ENCODE measurements around the gene INO80B.
A peak's percentile ranks its signal among the peaks of the same experiment; 100 is the strongest.
"Not testable (repeated sequence)": the region's sequence is repeated elsewhere in the genome, so short reads cannot be mapped to it uniquely, and the experiment has no call there.

Gene INO80B

GRCh38 chr2:74482801-74483674, 28.2 kb downstream of the INO80B start, which contains the start of the genes CCDC142 and TTC31:
Gene CCDC142 (minus strand): TSS chr2:74482998. CDS start chr2:74482837, 161 bp downstream.
Gene TTC31 (plus strand): TSS chr2:74483081. CDS start chr2:74483096, 15 bp downstream.
- Histone ChIP-seq H3K27ac (ENCODE audit: low read depth, low read length) (peak within 1 kb of the TSS; percentile 75), H2AFZ (ENCODE audit: low read length, unreplicated experiment) (peak within 1 kb of the TSS; percentile 90), H3K4me3 (ENCODE audit: low read depth, low read length) (peak within 1 kb of the TSS; percentile 94), H3K27me3 (ENCODE audit: insufficient read depth, low read length) (no peaks in the 10 kb centered on the region), H3K4me1 (ENCODE audit: control insufficient read depth, insufficient read depth, low read length, unreplicated experiment) (peaks cover 13% of the 10 kb centered on the region), H3K36me3 (ENCODE audit: insufficient read depth, low read length) (0 out of 2 replicates have a peak, but pooled peaks cover 8% of the 10 kb centered on the region), H3K79me2 (ENCODE audit: control insufficient read depth, insufficient read depth, low read length, unreplicated experiment) (peaks cover 34% of the 10 kb centered on the region)

- not testable (repeated sequence) for H3K27me3 ChIP-seq (ENCODE audit: insufficient read depth, low read length); H3K36me3 ChIP-seq (ENCODE audit: insufficient read depth, low read length); H3K27ac ChIP-seq (ENCODE audit: low read depth, low read length); H2AFZ ChIP-seq (ENCODE audit: low read length, unreplicated experiment)
- Histone ChIP-seq H3K79me2 (ENCODE audit: control insufficient read depth, insufficient read depth, low read length, unreplicated experiment) (peaks cover 34% of the 10 kb centered on the region), H3K4me3 (ENCODE audit: low read depth, low read length) (peak overlapping the region; percentile 94), H3K4me1 (ENCODE audit: control insufficient read depth, insufficient read depth, low read length, unreplicated experiment) (peaks cover 13% of the 10 kb centered on the region)
Observed at GRCh38 chr2:74483675-74484164, 28.8 kb downstream of the INO80B start.

GRCh38 chr2:74486141-74486540, 31.3 kb downstream of the INO80B start:
- no peak overlapping the region for H3K4me3 ChIP-seq (ENCODE audit: low read depth, low read length)
- H3K27me3 ChIP-seq (ENCODE audit: insufficient read depth, low read length), result no peaks in the 10 kb centered on the region
- no peaks in the 10 kb centered on the region for H3K36me3 ChIP-seq (ENCODE audit: insufficient read depth, low read length)
- no peak overlapping the region for H2AFZ ChIP-seq (ENCODE audit: low read length, unreplicated experiment)
- H3K4me1 ChIP-seq (ENCODE audit: control insufficient read depth, insufficient read depth, low read length, unreplicated experiment), result peaks cover 5% of the 10 kb centered on the region
- H3K79me2 ChIP-seq (ENCODE audit: control insufficient read depth, insufficient read depth, low read length, unreplicated experiment), result peaks cover 25% of the 10 kb centered on the region
- no peak overlapping the region for H3K27ac ChIP-seq (ENCODE audit: low read depth, low read length)

GRCh38 chr2:74488643-74489481, 34.0 kb downstream of the INO80B start:
- H3K4me1 ChIP-seq (ENCODE audit: control insufficient read depth, insufficient read depth, low read length, unreplicated experiment), result peaks cover 11% of the 10 kb centered on the region
- no peak overlapping the region for H3K4me3 ChIP-seq (ENCODE audit: low read depth, low read length)
- H3K27me3 ChIP-seq (ENCODE audit: insufficient read depth, low read length), result no peaks in the 10 kb centered on the region
- H3K36me3 ChIP-seq (ENCODE audit: insufficient read depth, low read length), result peaks cover 14% of the 10 kb centered on the region; the same call in 1 of the 2 replicates
- H2AFZ ChIP-seq (ENCODE audit: low read length, unreplicated experiment), result no peak overlapping the region
- no peak overlapping the region for H3K27ac ChIP-seq (ENCODE audit: low read depth, low read length)
- H3K79me2 ChIP-seq (ENCODE audit: control insufficient read depth, insufficient read depth, low read length, unreplicated experiment), result peaks cover 6% of the 10 kb centered on the region

GRCh38 chr2:74489906-74490305, 35.0 kb downstream of the INO80B start:
- H3K4me3 ChIP-seq (ENCODE audit: low read depth, low read length), result no peak overlapping the region
- H3K4me1 ChIP-seq (ENCODE audit: control insufficient read depth, insufficient read depth, low read length, unreplicated experiment), result peaks cover 10% of the 10 kb centered on the region
- H3K79me2 ChIP-seq (ENCODE audit: control insufficient read depth, insufficient read depth, low read length, unreplicated experiment), result no peaks in the 10 kb centered on the region

GRCh38 chr2:74491648-74492544, 37.0 kb downstream of the INO80B start:
- no peak overlapping the region for H2AFZ ChIP-seq (ENCODE audit: low read length, unreplicated experiment)
- no peaks in the 10 kb centered on the region for H3K79me2 ChIP-seq (ENCODE audit: control insufficient read depth, insufficient read depth, low read length, unreplicated experiment)
- no peak overlapping the region for H3K27ac ChIP-seq (ENCODE audit: low read depth, low read length)
- H3K4me1 ChIP-seq (ENCODE audit: control insufficient read depth, insufficient read depth, low read length, unreplicated experiment), result peaks cover 10% of the 10 kb centered on the region
- no peaks in the 10 kb centered on the region for H3K27me3 ChIP-seq (ENCODE audit: insufficient read depth, low read length)
- H3K36me3 ChIP-seq (ENCODE audit: insufficient read depth, low read length), result peaks cover 14% of the 10 kb centered on the region; the same call in 1 of the 2 replicates
- H3K4me3 ChIP-seq (ENCODE audit: low read depth, low read length), result no peak overlapping the region

More at GRCh38 chr2:74489906-74490305, 35.0 kb downstream of the INO80B start:
- Histone ChIP-seq H3K27me3 (ENCODE audit: insufficient read depth, low read length) (no peaks in the 10 kb centered on the region), H2AFZ (ENCODE audit: low read length, unreplicated experiment) (no peak overlapping the region), H3K36me3 (ENCODE audit: insufficient read depth, low read length) (peaks cover 14% of the 10 kb centered on the region; the same call in 1 of the 2 replicates), H3K27ac (ENCODE audit: low read depth, low read length) (no peak overlapping the region)

GRCh38 chr2:74493546-74493945, 38.7 kb downstream of the INO80B start:
- no peaks in the 10 kb centered on the region for H3K27me3 ChIP-seq (ENCODE audit: insufficient read depth, low read length)
- no peak overlapping the region for H3K4me3 ChIP-seq (ENCODE audit: low read depth, low read length)
- H3K79me2 ChIP-seq (ENCODE audit: control insufficient read depth, insufficient read depth, low read length, unreplicated experiment), result no peaks in the 10 kb centered on the region
- peaks cover 17% of the 10 kb centered on the region for H3K4me1 ChIP-seq (ENCODE audit: control insufficient read depth, insufficient read depth, low read length, unreplicated experiment)
- H2AFZ ChIP-seq (ENCODE audit: low read length, unreplicated experiment), result no peak overlapping the region
- H3K27ac ChIP-seq (ENCODE audit: low read depth, low read length), result no peak overlapping the region
- H3K36me3 ChIP-seq (ENCODE audit: insufficient read depth, low read length), result peaks cover 14% of the 10 kb centered on the region; the same call in 1 of the 2 replicates

- Histone ChIP-seq H3K4me1 (ENCODE audit: control insufficient read depth, insufficient read depth, low read length, unreplicated experiment) (peaks cover 17% of the 10 kb centered on the region), H2AFZ (ENCODE audit: low read length, unreplicated experiment) (no peak overlapping the region), H3K27me3 (ENCODE audit: insufficient read depth, low read length) (no peaks in the 10 kb centered on the region), H3K4me3 (ENCODE audit: low read depth, low read length) (no peak overlapping the region), H3K27ac (ENCODE audit: low read depth, low read length) (no peak overlapping the region), H3K79me2 (ENCODE audit: control insufficient read depth, insufficient read depth, low read length, unreplicated experiment) (no peaks in the 10 kb centered on the region), H3K36me3 (ENCODE audit: insufficient read depth, low read length) (peaks cover 14% of the 10 kb centered on the region; the same call in 1 of the 2 replicates)
Observed at GRCh38 chr2:74495440-74495839, 40.6 kb downstream of the INO80B start.

- H2AFZ ChIP-seq (ENCODE audit: low read length, unreplicated experiment), result no peak overlapping the region
- H3K36me3 ChIP-seq (ENCODE audit: insufficient read depth, low read length), result peaks cover 4% of the 10 kb centered on the region; the same call in 1 of the 2 replicates
- H3K4me1 ChIP-seq (ENCODE audit: control insufficient read depth, insufficient read depth, low read length, unreplicated experiment), result peaks cover 22% of the 10 kb centered on the region
- H3K4me3 ChIP-seq (ENCODE audit: low read depth, low read length), result no peak overlapping the region
- no peaks in the 10 kb centered on the region for H3K27me3 ChIP-seq (ENCODE audit: insufficient read depth, low read length)
- H3K27ac ChIP-seq (ENCODE audit: low read depth, low read length), result no peak overlapping the region
- peaks cover under 1% of the 10 kb centered on the region for H3K79me2 ChIP-seq (ENCODE audit: control insufficient read depth, insufficient read depth, low read length, unreplicated experiment)
Observed at GRCh38 chr2:74496997-74497776, 42.3 kb downstream of the INO80B start.

Measured in ACC112 (cell line).